GM23338 (cell line): ENCODE data around the gene WRAP53. TPM values are rescaled to one million over a fixed set of nuclear protein-coding genes. Genes with fewer than 3 reads are reported as not detected.

Experiments
- ATAC-seq: fragments of 200-7000 bp; cut with Tn5 transposase; 3 replicates; pipeline ENCODE4 v1.9.1; 2020
- DNase-seq: peaks from one replicate; pipeline ENCODE4 v3.0.0-alpha.2; 2015; ENCODE audit warnings: low spot score
- H2AFZ ChIP-seq: fragments of 200-600 bp; sonication (generic); 2 replicates; pipeline ENCODE4 v1.8.0; 2016; ENCODE audit warnings: antibody characterized with exemption, mild to moderate bottlenecking, moderate library complexity
- H3F3A ChIP-seq: fragments of 200-600 bp; sonication (generic); replicated peaks from 2 replicates; pipeline ENCODE4 v1.8.0; 2017; ENCODE audit warnings: antibody characterized with exemption, mixed run types, low read depth
- H3K27ac ChIP-seq: fragments of 200-600 bp; sonication (generic); 2 replicates; pipeline ENCODE4 v1.6.1; 2016; ENCODE audit warnings: low read depth
- H3K27me3 ChIP-seq: fragments of 200-600 bp; sonication (generic); 2 replicates; pipeline ENCODE4 v1.8.0; 2016; ENCODE audit warnings: mild to moderate bottlenecking, mixed run types, moderate library complexity; ENCODE audit not compliant: insufficient read depth
- H3K36me3 ChIP-seq: fragments of 200-600 bp; sonication (generic); 2 replicates; pipeline ENCODE4 v1.8.0; 2016; ENCODE audit warnings: mild to moderate bottlenecking; ENCODE audit not compliant: insufficient read depth
- H3K4me1 ChIP-seq: fragments of 200-600 bp; sonication (generic); 2 replicates; pipeline ENCODE4 v1.8.0; 2016; ENCODE audit warnings: mild to moderate bottlenecking, moderate library complexity; ENCODE audit not compliant: insufficient read depth
- H3K4me2 ChIP-seq: fragments of 200-600 bp; sonication (generic); 2 replicates; pipeline ENCODE4 v1.7.1; 2017; ENCODE audit warnings: mixed run types
- H3K4me3 ChIP-seq: fragments of 200-600 bp; sonication (generic); 2 replicates; pipeline ENCODE4 v1.6.1; 2016; ENCODE audit warnings: mixed run types
- H3K79me2 ChIP-seq: fragments of 200-600 bp; sonication (generic); replicated peaks from 2 replicates; pipeline ENCODE4 v1.8.0; 2017; ENCODE audit warnings: mild to moderate bottlenecking; ENCODE audit not compliant: insufficient read depth
- H3K9me2 ChIP-seq: fragments of 200-600 bp; sonication (generic); 2 replicates; pipeline ENCODE4 v1.8.0; 2017; ENCODE audit not compliant: insufficient read depth
- H4K20me1 ChIP-seq: fragments of 200-600 bp; sonication (generic); replicated peaks from 2 replicates; pipeline ENCODE4 v1.8.0; 2017; ENCODE audit warnings: mild to moderate bottlenecking; ENCODE audit not compliant: insufficient read depth
- H3K27ac Mint-ChIP-seq: 2 replicates; pipeline ENCODE4 v1.8.0; 2020; ENCODE audit warnings: inconsistent platforms, mild to moderate bottlenecking, moderate library complexity, mixed read lengths
- H3K27me3 Mint-ChIP-seq: 3 replicates; pipeline ENCODE4 v1.8.0; 2022; ENCODE audit warnings: low read depth, mild to moderate bottlenecking, moderate library complexity, mixed read lengths, inconsistent platforms; ENCODE audit not compliant: insufficient read depth, poor library complexity
- H3K36me3 Mint-ChIP-seq: 3 replicates; pipeline ENCODE4 v1.8.0; 2021; ENCODE audit warnings: low read depth, mild to moderate bottlenecking, inconsistent platforms, moderate library complexity, mixed read lengths
- H3K4me1 Mint-ChIP-seq: 3 replicates; pipeline ENCODE4 v1.8.0; 2020; ENCODE audit warnings: mild to moderate bottlenecking, inconsistent platforms, mixed read lengths
- H3K4me3 Mint-ChIP-seq: 3 replicates; pipeline ENCODE4 v1.8.0; 2021; ENCODE audit warnings: moderate library complexity, mild to moderate bottlenecking, inconsistent platforms, mixed read lengths
- H3K9me3 Mint-ChIP-seq: 3 replicates; pipeline ENCODE4 v1.8.0; 2020; ENCODE audit warnings: moderate library complexity, mild to moderate bottlenecking, inconsistent platforms, mixed read lengths
- CREB1 ChIP-seq: fragments of 250-450 bp; sonication (Bioruptor Pico); IDR thresholded peaks from 2 replicates; pipeline ENCODE4 v1.5.0; 2020; ENCODE audit warnings: low read depth, mild to moderate bottlenecking, moderate library complexity
- EZH2 ChIP-seq: fragments of 200-600 bp; sonication (generic); IDR thresholded peaks from one replicate; pipeline ENCODE4 v1.8.0; 2017; ENCODE audit warnings: antibody characterized with exemption, mild to moderate bottlenecking, low read depth; ENCODE audit not compliant: unreplicated experiment
- POLR2AphosphoS5 ChIP-seq: IDR thresholded peaks from 2 replicates; pipeline ENCODE4 v1.6.1; 2016; ENCODE audit warnings: antibody characterized with exemption, low read depth
- STAT1 ChIP-seq: IDR thresholded peaks from one replicate; pipeline ENCODE4 v1.6.1; 2016; ENCODE audit warnings: antibody characterized with exemption; ENCODE audit not compliant: unreplicated experiment
- ZNF114 ChIP-seq: fragments of 250-450 bp; sonication (Bioruptor Pico); IDR thresholded peaks from 2 replicates; pipeline ENCODE4 v1.5.0; 2020; ENCODE audit warnings: mild to moderate bottlenecking, moderate library complexity
- polyA plus RNA-seq: library from polyadenylated mRNA; unstranded; fragments of >200 nt; fragmentation: Nextera tagmentation; extraction: Ambion mirVana; gene quantifications from 2 replicates; pipeline ENCODE4 v1.2.1, GENCODE V29; 2016
- total RNA-seq: library from RNA; depleted of rRNA; stranded (reverse); fragments of >200 nt; shearing (Covaris generic); gene quantifications from 2 replicates; pipeline ENCODE4 v1.2.3, GENCODE V29; 2014
- TF ChIP-seq, protein P1 (sequence below): IDR thresholded peaks from 2 replicates; pipeline ENCODE4 v1.6.1; 2016; ENCODE audit warnings: antibody characterized with exemption
- TF ChIP-seq, protein P2 (sequence below): IDR thresholded peaks from one replicate; pipeline ENCODE4 v1.6.1; 2018; ENCODE audit warnings: antibody characterized with exemption; ENCODE audit not compliant: unreplicated experiment
- TF ChIP-seq, protein P3 (sequence below): fragments of 250-450 bp; sonication (Bioruptor Pico); IDR thresholded peaks from 2 replicates; pipeline ENCODE4 v1.5.0; 2020; ENCODE audit warnings: mild to moderate bottlenecking, moderate library complexity

The WRAP53 gene
- total and polyA plus RNA-seq, 2 experiments from 2014 or later: 28.1 to 33.3 TPM

DNA sequence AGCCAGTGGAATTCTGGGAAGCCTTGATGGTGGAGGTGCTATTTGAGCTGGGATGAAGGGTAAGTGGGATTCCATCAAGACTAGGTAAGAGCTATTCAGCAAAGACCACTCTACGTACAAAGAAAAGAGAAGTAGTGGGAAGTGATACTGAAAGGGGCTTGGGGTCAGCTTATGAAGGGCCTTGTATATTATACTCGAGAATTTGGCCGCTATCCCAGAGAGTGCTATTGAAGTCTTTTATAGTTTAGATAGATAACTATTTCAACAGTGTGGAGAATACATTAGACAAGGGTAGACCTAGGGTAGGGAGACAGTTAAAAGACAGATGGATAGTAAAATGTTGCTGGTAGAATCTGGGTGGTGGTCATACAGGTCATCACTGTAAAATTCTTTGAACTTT lies 39.6 kb downstream of the WRAP53 start (continued):
- TF ChIP-seq, protein P1, sequence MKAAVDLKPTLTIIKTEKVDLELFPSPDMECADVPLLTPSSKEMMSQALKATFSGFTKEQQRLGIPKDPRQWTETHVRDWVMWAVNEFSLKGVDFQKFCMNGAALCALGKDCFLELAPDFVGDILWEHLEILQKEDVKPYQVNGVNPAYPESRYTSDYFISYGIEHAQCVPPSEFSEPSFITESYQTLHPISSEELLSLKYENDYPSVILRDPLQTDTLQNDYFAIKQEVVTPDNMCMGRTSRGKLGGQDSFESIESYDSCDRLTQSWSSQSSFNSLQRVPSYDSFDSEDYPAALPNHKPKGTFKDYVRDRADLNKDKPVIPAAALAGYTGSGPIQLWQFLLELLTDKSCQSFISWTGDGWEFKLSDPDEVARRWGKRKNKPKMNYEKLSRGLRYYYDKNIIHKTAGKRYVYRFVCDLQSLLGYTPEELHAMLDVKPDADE: no peak
- no peak for TF ChIP-seq STAT1

DNA sequence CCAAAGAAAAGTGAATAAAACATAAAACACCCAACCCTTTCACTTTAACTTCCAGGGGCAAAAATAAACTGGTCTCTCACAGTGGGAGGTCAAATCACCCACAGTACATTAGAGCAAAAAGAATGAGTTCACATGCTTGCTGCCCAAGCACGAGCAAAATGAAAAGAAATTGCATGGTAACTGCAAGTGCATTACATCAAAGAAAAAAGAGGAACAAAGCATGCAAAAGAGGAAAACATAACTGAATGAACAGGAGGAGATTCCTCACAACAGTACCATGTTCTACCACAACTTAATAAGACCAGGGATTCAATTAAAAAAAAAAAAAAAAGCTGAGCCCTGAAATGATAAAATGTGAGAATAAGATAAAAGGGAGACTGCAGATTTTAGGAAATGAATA lies 41.5 kb downstream of the WRAP53 start:
- Histone ChIP-seq H3K27me3 (no peaks in the 10 kb centered on the region), H3K79me2 (no peaks in the 10 kb centered on the region), H3K9me2 (no peaks in the 10 kb centered on the region), H4K20me1 (no peaks in the 10 kb centered on the region), H3K27ac (no peak overlapping the region), H3K4me2 (no peak overlapping the region), H3F3A (no peaks in the 10 kb centered on the region), H3K4me3 (no peak overlapping the region), H3K4me1 (no peaks in the 10 kb centered on the region), H2AFZ (no peak overlapping the region), H3K36me3 (no peaks in the 10 kb centered on the region)
- DNase-seq: no peak
- H3K4me3 Mint-ChIP-seq: no peak overlapping the region
- no peaks in the 10 kb centered on the region for H3K4me1 Mint-ChIP-seq
- no peak overlapping the region for H3K27ac Mint-ChIP-seq
- no peak for ATAC-seq
- peaks cover 7% of the 10 kb centered on the region for H3K27me3 Mint-ChIP-seq
- no peaks in the 10 kb centered on the region for H3K9me3 Mint-ChIP-seq
- TF ChIP-seq, protein P1: no peak
- TF ChIP-seq CREB1 (no peak), POLR2AphosphoS5 (no peak), EZH2 (no peak), ZNF114 (CRISPR knock-in tag) (no peak)
- TF ChIP-seq, protein P2, sequence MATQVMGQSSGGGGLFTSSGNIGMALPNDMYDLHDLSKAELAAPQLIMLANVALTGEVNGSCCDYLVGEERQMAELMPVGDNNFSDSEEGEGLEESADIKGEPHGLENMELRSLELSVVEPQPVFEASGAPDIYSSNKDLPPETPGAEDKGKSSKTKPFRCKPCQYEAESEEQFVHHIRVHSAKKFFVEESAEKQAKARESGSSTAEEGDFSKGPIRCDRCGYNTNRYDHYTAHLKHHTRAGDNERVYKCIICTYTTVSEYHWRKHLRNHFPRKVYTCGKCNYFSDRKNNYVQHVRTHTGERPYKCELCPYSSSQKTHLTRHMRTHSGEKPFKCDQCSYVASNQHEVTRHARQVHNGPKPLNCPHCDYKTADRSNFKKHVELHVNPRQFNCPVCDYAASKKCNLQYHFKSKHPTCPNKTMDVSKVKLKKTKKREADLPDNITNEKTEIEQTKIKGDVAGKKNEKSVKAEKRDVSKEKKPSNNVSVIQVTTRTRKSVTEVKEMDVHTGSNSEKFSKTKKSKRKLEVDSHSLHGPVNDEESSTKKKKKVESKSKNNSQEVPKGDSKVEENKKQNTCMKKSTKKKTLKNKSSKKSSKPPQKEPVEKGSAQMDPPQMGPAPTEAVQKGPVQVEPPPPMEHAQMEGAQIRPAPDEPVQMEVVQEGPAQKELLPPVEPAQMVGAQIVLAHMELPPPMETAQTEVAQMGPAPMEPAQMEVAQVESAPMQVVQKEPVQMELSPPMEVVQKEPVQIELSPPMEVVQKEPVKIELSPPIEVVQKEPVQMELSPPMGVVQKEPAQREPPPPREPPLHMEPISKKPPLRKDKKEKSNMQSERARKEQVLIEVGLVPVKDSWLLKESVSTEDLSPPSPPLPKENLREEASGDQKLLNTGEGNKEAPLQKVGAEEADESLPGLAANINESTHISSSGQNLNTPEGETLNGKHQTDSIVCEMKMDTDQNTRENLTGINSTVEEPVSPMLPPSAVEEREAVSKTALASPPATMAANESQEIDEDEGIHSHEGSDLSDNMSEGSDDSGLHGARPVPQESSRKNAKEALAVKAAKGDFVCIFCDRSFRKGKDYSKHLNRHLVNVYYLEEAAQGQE: no peak
- TF ChIP-seq, protein P3, sequence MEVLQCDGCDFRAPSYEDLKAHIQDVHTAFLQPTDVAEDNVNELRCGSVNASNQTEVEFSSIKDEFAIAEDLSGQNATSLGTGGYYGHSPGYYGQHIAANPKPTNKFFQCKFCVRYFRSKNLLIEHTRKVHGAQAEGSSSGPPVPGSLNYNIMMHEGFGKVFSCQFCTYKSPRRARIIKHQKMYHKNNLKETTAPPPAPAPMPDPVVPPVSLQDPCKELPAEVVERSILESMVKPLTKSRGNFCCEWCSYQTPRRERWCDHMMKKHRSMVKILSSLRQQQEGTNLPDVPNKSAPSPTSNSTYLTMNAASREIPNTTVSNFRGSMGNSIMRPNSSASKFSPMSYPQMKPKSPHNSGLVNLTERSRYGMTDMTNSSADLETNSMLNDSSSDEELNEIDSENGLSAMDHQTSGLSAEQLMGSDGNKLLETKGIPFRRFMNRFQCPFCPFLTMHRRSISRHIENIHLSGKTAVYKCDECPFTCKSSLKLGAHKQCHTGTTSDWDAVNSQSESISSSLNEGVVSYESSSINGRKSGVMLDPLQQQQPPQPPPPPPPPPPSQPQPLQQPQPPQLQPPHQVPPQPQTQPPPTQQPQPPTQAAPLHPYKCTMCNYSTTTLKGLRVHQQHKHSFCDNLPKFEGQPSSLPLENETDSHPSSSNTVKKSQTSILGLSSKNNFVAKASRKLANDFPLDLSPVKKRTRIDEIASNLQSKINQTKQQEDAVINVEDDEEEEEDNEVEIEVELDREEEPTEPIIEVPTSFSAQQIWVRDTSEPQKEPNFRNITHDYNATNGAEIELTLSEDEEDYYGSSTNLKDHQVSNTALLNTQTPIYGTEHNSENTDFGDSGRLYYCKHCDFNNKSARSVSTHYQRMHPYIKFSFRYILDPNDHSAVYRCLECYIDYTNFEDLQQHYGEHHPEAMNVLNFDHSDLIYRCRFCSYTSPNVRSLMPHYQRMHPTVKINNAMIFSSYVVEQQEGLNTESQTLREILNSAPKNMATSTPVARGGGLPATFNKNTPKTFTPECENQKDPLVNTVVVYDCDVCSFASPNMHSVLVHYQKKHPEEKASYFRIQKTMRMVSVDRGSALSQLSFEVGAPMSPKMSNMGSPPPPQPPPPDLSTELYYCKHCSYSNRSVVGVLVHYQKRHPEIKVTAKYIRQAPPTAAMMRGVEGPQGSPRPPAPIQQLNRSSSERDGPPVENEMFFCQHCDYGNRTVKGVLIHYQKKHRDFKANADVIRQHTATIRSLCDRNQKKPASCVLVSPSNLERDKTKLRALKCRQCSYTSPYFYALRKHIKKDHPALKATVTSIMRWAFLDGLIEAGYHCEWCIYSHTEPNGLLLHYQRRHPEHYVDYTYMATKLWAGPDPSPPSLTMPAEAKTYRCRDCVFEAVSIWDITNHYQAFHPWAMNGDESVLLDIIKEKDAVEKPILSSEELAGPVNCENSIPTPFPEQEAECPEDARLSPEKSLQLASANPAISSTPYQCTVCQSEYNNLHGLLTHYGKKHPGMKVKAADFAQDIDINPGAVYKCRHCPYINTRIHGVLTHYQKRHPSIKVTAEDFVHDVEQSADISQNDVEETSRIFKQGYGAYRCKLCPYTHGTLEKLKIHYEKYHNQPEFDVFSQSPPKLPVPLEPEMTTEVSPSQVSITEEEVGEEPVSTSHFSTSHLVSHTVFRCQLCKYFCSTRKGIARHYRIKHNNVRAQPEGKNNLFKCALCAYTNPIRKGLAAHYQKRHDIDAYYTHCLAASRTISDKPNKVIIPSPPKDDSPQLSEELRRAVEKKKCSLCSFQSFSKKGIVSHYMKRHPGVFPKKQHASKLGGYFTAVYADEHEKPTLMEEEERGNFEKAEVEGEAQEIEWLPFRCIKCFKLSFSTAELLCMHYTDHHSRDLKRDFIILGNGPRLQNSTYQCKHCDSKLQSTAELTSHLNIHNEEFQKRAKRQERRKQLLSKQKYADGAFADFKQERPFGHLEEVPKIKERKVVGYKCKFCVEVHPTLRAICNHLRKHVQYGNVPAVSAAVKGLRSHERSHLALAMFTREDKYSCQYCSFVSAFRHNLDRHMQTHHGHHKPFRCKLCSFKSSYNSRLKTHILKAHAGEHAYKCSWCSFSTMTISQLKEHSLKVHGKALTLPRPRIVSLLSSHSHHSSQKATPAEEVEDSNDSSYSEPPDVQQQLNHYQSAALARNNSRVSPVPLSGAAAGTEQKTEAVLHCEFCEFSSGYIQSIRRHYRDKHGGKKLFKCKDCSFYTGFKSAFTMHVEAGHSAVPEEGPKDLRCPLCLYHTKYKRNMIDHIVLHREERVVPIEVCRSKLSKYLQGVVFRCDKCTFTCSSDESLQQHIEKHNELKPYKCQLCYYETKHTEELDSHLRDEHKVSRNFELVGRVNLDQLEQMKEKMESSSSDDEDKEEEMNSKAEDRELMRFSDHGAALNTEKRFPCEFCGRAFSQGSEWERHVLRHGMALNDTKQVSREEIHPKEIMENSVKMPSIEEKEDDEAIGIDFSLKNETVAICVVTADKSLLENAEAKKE (CRISPR knock-in tag): no peak
- H3K36me3 Mint-ChIP-seq: no peaks in the 10 kb centered on the region
